ENCODE measurements around the gene PRR11.

GRCh38 chr17:59124665-59125064 is 30.9 kb upstream of the PRR11 start:
- TF ChIP-seq, protein P1, sequence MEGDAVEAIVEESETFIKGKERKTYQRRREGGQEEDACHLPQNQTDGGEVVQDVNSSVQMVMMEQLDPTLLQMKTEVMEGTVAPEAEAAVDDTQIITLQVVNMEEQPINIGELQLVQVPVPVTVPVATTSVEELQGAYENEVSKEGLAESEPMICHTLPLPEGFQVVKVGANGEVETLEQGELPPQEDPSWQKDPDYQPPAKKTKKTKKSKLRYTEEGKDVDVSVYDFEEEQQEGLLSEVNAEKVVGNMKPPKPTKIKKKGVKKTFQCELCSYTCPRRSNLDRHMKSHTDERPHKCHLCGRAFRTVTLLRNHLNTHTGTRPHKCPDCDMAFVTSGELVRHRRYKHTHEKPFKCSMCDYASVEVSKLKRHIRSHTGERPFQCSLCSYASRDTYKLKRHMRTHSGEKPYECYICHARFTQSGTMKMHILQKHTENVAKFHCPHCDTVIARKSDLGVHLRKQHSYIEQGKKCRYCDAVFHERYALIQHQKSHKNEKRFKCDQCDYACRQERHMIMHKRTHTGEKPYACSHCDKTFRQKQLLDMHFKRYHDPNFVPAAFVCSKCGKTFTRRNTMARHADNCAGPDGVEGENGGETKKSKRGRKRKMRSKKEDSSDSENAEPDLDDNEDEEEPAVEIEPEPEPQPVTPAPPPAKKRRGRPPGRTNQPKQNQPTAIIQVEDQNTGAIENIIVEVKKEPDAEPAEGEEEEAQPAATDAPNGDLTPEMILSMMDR (IDR thresholded peaks at IDR 0.05): no peak
- TF ChIP-seq POLR2AphosphoS5 (IDR thresholded peaks at IDR 0.05): no peak

All from prostate gland (tissue), 2 donors.